GM18526 (cell line): Measurements from ENCODE around the gene MRTFB.

ENCODE experiments used
- POLR2A ChIP-seq: IDR thresholded peaks from 3 replicates; pipeline ENCODE4 v1.6.1; 2011; ENCODE audit not compliant: insufficient read length; ENCODE audit errors: extremely low read depth

Gene MRTFB

DNA sequence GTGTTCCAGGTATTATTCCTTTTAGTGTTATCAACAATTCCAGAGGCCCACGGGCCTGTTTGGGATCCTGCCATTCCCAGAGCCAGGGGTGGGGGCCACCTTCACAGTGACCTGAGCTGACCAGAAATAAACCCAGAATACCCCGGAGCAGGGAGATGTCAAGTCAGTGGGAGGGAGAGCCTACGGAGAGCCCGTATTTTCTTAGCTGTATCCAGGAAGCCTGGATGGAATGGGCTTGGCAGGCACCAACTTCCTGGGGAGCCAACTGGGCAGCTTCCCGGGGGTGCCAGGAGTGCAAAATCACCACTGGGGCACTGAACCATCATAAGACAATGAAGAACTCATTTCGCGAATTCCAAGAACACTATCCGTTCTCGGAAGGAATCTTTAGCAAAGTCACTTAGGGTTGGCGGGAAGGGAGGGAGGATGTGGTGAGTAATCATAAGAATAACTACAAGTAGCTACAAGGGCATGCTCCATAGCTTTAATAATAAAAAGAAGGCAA is 13.2 kb upstream of the MRTFB start:
- no peak for TF ChIP-seq POLR2A

DNA sequence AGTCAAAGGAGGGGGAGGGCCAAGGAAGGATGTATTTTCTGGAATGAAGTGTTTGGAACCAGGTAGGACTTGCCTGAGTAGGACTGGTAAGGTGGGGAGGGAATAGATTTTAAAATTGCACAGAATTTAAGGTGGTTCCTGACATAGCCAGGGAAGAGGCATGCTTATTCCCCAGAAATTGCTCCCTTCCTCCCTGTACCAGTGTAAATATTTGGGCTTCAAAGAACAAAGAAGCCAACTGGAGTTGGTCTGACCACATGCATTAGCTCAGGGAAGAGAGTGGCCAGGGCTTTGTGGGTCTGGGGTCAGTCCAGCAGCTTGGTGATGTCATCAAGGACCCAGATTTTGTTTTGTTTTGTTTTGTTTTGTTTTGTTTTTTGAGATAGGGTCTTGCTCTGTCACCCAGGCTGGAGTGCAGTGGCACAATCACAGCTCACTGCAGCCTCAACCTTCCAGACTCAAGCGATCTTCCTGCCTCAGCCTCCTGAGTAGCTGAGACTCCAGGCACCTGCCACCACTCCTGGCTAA is 9.3 kb upstream of the MRTFB start:
- no peak for TF ChIP-seq POLR2A

DNA sequence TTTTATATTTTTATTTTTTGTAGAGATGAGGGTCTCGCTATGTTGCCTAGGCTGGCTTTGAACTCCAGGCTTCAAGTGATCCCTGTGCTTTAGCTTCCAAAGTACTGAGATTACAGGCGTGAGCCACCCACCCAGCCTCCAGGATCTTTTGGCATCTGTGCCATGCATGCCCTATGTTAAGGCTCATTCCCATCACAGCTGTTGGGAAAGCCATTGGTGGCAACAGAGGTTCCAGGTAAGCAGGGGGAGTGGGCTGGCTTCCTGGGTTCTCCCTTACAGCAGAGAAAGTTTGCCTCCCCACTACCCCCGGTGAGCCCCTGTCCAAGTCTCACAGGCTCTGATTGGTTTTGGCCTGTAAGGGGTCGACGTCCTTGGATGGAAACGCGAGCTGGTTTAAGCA is 8.9 kb upstream of the MRTFB start:
- no peak for TF ChIP-seq POLR2A

DNA sequence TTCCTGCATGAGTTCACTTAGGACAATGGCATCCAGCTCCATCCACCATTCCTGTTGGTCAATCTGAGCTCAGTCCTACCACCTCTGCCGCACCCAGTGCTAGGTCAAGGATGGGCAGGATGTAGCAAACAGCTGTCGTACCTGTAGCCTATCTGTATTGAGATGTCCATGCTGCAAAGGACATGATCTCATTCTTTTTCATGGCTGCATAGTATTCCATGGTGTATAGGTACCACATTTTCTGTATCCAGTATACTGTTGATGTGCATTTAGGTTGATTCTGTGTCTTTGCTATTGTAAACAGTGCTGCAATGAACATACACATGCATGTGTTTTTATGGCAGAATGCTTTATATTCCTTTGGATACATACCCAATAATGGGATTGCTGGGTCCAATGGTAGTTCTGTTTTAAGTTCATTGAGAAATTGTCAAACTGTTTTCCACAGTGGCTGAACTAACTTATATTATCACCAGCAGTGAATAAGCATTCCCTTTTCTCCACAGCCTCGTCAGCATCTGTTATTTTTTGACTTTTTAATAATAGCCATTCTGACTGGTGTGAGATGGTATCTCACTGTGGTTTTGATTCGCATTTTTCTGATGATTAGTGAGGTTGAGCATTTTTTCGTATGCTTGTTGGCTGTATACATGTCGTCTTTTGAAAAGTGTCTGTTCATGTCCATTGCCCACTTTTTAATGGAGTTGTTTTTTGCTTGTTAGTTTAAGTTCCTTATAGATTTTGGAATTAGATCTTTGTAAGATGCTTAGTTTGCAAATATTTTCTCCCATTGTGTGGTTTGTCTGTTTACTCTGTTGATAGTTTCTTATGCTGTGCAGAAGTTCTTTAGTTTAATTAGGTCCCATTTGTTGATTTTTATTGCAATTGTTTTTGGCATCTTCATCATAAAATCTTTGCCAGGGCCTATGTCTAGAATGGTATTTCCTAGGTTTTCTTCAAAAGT is 7.2 kb upstream of the MRTFB start:
- no peak for TF ChIP-seq POLR2A

DNA sequence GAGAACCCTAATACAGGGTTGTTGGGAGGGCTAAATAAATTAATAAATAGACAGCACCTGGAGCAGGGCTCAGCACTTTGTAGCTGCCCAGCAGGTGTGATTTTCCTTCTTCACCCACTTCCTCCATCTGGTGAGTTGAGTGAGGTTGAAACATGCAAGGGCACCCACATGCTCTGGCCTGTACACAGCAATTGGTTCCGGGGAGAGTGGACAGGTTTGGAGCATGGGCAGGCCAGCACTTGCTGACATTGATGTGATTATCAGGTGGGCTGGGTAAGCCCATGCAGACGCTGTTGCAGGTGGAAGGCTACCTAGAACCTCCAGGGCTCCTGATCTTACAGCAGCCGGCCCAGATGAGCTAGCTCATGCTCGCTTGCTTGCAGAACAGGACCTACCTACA is 1.3 kb upstream of the MRTFB start:
- TF ChIP-seq POLR2A, result no peak

GRCh38 chr16:14070555-14070876 is 603 bp upstream of the MRTFB start:
- TF ChIP-seq POLR2A, result no peak

DNA sequence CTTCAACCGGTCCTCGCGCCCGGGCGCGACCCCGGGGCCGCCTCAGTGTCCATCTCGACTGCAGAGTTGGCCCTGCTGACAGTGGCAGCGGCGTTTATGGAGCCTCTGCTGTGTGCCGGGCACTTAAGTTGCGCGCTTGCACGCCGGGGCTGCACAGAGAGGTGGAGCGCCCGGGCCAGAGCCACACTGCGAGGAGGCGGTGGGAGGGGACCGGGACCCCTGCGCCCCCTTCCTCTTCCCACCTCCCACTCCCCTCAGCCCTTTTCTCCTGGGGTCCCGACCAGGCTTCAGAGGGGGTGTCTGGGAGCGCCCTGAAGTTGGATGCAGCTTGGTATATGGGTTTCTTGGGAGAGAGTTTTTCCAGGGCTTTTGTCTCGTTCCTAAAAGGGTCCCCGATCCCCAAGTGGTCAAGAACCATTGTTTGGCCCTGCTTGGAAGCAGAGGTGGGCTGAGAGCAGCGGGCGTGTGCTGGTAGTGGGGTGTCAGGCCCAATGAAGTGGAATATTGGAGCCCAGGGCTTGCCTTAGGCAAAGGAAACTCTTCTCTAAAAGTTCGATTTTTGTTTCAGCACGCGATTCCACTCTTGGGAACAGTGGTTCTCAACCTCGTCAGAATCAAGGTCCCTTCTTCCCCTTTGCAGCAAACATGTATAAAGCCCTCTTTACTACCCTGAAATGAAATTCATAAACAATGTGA is 605 bp downstream of the MRTFB start:
- no peak for TF ChIP-seq POLR2A

GRCh38 chr16:14072360-14072759 is 1.2 kb downstream of the MRTFB start:
- no peak for TF ChIP-seq POLR2A

- TF ChIP-seq POLR2A, result no peak
Measured at GRCh38 chr16:14074544-14074943, 3.4 kb downstream of the MRTFB start.

DNA sequence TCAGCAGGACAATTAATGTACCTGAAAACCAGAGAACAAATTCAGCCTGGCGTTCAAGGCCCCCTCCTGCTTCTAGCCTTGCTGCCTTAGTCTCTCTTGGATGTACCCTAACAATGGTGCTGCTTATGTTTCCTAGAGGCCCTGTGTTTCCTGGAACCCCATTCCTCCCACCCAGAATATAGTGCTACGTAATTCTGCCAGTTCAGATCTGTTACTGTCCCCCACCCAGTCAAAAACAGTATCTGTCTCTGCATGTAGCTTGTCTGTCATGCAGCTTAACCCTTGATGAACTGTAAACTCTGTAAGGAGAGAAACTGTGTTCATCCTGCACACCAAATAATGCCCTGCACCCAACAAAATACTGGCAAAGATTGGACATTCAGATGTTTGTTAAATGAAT is 6.8 kb downstream of the MRTFB start:
- no peak for TF ChIP-seq POLR2A

GRCh38 chr16:14086477-14086876 is 15.4 kb downstream of the MRTFB start:
- no peak for TF ChIP-seq POLR2A

- no peak for TF ChIP-seq POLR2A
Measured at GRCh38 chr16:14087181-14087580, 16.1 kb downstream of the MRTFB start.

DNA sequence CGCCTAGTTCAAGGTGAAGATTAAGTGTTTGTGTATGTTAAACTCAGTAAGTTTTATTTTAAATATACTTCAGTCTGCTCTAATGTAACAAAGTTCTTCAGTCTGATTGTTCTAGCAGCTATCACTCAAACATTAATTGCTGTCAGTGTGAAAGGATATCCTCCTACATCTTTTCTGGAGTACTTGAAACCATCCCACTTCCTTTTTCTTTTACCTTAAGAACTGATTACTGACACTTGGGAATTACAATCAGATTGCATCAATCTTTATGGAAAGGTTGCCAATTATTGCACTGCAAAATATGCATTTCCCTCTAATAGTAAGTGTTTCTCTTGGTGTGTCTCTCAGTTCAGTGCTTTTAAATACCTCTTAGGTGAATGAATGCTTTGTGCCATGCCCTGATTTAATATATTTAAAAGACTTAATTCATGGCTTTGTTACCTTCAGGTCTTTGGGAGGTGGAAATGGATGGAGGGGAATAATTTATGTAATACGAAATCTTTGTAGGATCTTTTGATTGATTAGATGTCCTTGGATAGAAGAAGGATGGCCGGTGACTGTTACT is 16.6 kb downstream of the MRTFB start:
- no peak for TF ChIP-seq POLR2A

DNA sequence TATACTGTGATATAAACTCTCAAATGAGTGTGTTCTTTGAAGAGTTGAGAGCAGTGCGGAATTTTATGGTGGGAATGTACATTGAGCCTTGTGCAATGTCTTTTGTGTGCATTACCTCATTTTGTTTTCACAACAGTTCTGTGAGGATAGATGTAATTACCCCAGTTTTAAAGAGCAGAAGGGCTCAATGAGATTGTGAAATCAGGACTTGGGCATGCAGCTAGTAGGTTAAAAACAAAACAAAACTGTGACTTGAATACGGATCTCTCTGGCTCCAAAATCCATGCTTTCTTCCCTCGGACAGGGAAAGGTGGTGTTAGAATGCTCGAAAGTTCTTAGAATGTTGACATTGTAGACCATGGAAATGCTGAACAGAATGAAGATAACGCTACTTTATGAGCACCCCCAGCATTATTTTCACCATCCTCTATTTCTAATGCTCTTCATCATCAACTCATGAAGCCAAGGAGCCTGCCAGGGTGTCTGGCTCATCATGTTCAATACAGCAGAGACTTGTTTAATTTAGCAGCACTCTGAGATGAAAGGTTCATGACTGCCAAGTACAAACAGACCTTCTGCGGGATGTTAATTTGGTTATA is 17.1 kb downstream of the MRTFB start:
- TF ChIP-seq POLR2A, result no peak

DNA sequence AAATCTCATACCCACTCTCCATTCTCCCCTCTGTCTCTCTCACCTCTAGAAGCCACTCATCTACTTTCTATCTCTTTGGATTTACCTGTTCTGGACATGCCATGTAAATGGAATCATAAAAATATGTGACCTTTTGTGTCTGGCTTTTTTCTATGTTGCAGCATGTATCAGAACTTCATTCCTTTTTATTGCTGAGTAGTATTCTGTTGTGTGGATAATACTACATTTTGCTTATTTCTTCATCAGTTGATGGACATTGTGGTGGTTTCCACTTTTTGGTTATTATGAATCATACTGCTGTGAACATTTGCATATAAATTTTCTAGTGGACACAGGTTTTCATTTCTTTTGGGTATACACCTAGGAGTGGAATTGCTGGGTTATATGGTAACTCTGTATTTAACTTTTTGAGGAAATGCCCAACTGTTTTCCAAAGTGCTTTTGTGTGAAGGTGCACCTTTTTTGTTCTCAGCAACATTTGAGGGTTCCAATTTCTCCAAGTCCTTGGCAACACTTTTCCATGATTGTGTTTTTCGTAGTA is 18.2 kb downstream of the MRTFB start:
- no peak for TF ChIP-seq POLR2A
